Common myeloid progenitor, CD34-positive (primary cell): ENCODE measurements around the gene SSX2IP.
"Not testable (repeated sequence)": the region's sequence is repeated elsewhere in the genome, so short reads cannot be mapped to it uniquely, and the experiment has no call there.

Source experiments
- CTCF ChIA-PET: fragments of 350-600 bp; sonication (Branson Sonifier 250); formaldehyde crosslinking; loops from one replicate; lab custom pipeline; 2021; ENCODE audit warnings: antibody characterized with exemption; lab: Charles Lee
- POLR2A ChIA-PET: fragments of 350-600 bp; sonication (Branson Sonifier 250); formaldehyde crosslinking; loops from one replicate; lab custom pipeline; 2021; ENCODE audit warnings: antibody characterized with exemption; lab: Charles Lee
- DNase-seq, 3 donors: peaks; one replicate each; pipeline versions ENCODE4 v3.0.0 to v3.0.0-alpha.2; 2013
- H3K27ac ChIP-seq, 2 experiments: 1 replicate in 1 of 2; 2 replicates in 1 of 2; pipeline ENCODE4 v1.7.0; 2013; ENCODE audit warnings: inconsistent platforms in 2 of 2, low read length in 2 of 2, mild to moderate bottlenecking in 2 of 2, low read depth in 1 of 2, moderate library complexity in 1 of 2; ENCODE audit not compliant: severe bottlenecking in 2 of 2, insufficient read depth in 1 of 2, poor library complexity in 1 of 2
- H3K27me3 ChIP-seq, 5 experiments: replicated peaks in 2 of 5; 1 replicate in 3 of 5; 2 replicates in 2 of 5; pipeline versions ENCODE4 v1.6.1 to v1.7.0; 2013; ENCODE audit warnings: low read length in 4 of 5, mild to moderate bottlenecking in 2 of 5, moderate library complexity in 2 of 5, inconsistent platforms in 1 of 5; ENCODE audit not compliant: insufficient read depth in 5 of 5, control insufficient read depth in 4 of 5
- H3K36me3 ChIP-seq, 4 experiments: 1 replicate in 2 of 4; 2 replicates in 2 of 4; pipeline versions ENCODE4 v1.6.1 to v1.7.0; 2013; ENCODE audit warnings: low read length in 3 of 4, control low read depth in 1 of 4, mild to moderate bottlenecking in 1 of 4; ENCODE audit not compliant: control insufficient read depth in 4 of 4, insufficient read depth in 4 of 4
- H3K4me1 ChIP-seq, 4 experiments: 1 replicate in 3 of 4; 2 replicates in 1 of 4; pipeline versions ENCODE4 v1.6.1 to v1.7.1; 2013; ENCODE audit warnings: low read length in 3 of 4, mild to moderate bottlenecking in 3 of 4, control low read depth in 1 of 4, inconsistent platforms in 1 of 4, moderate library complexity in 1 of 4; ENCODE audit not compliant: control insufficient read depth in 4 of 4, insufficient read depth in 4 of 4; ENCODE audit errors: control extremely low read depth in 1 of 4
- H3K4me3 ChIP-seq, 7 experiments: 1 replicate in 4 of 7; 2 replicates in 3 of 7; pipeline versions ENCODE4 v1.5.1 to v1.7.0; 2013; ENCODE audit warnings: mild to moderate bottlenecking in 7 of 7, low read length in 6 of 7, moderate library complexity in 6 of 7, inconsistent platforms in 2 of 7, low read depth in 2 of 7, control low read depth in 1 of 7; ENCODE audit not compliant: insufficient read depth in 4 of 7, control insufficient read depth in 1 of 7; ENCODE audit errors: extremely low read depth in 1 of 7
- H3K9me3 ChIP-seq, 5 experiments: 1 replicate in 4 of 5; 2 replicates in 1 of 5; pipeline versions ENCODE4 v1.6.1 to v1.7.1; 2013; ENCODE audit warnings: low read length in 4 of 5, mild to moderate bottlenecking in 2 of 5, inconsistent platforms in 1 of 5, low read depth in 1 of 5, moderate library complexity in 1 of 5; ENCODE audit not compliant: control insufficient read depth in 4 of 5, insufficient read depth in 2 of 5; ENCODE audit errors: control extremely low read depth in 1 of 5
- WGBS: methylation state at CpG from one replicate; pipeline ENCODE4 v1.1.5; 2013; ENCODE audit not compliant: insufficient coverage; 5-methylcytosine and 5-hydroxymethylcytosine counted together

Gene SSX2IP

GRCh38 chr1:84643183-84643582, 47.1 kb downstream of the SSX2IP start:
- no peak overlapping the region for H3K27ac ChIP-seq
- H3K4me1 ChIP-seq: no peaks in the 10 kb centered on the region
- no peak for DNase-seq
- 98% methylated on average over 4 of the region's 6 CpGs for WGBS
- H3K9me3 ChIP-seq: no peaks in the 10 kb centered on the region
- no peaks in the 10 kb centered on the region for H3K27me3 ChIP-seq
- POLR2A ChIA-PET: interaction anchor here (0.6 kb wide), 1 partner anchor 104 kb away, joined by 3 read pairs; no protein-coding TSS in a partner anchor
- no peak overlapping the region for H3K4me3 ChIP-seq
- peaks cover 0 to 7% (median 3%) of the 10 kb centered on the region in 4 experiments for H3K36me3 ChIP-seq
- CTCF ChIA-PET: interaction anchor here (0.8 to 1.2 kb wide), 2 partner anchors 22 to 109 kb away, joined by 3 read pairs; no protein-coding TSS in a partner anchor

- H3K9me3 ChIP-seq: no peaks in the 10 kb centered on the region
- H3K27me3 ChIP-seq: no peaks in the 10 kb centered on the region
- no peak overlapping the region for H3K27ac ChIP-seq
- CTCF ChIA-PET: interaction anchor here (1.2 kb wide), 1 partner anchor 21 kb away, joined by 3 read pairs; no protein-coding TSS in a partner anchor
- H3K36me3 ChIP-seq: peaks cover 0 to 7% (median 3%) of the 10 kb centered on the region in 4 experiments
- no peak overlapping the region for H3K4me3 ChIP-seq
- peak in 1 of 3 donors; percentile 29 for DNase-seq
- no peaks in the 10 kb centered on the region for H3K4me1 ChIP-seq
- POLR2A ChIA-PET: interaction anchor here (0.6 kb wide), 1 partner anchor 105 kb away, joined by 3 read pairs; no protein-coding TSS in a partner anchor
Observed at GRCh38 chr1:84642774-84643173, 47.5 kb downstream of the SSX2IP start.

GRCh38 chr1:84639731-84640130, 50.5 kb downstream of the SSX2IP start:
- H3K36me3 ChIP-seq, POLR2A ChIA-PET, H3K9me3 ChIP-seq, H3K27ac ChIP-seq, H3K4me3 ChIP-seq, H3K27me3 ChIP-seq, CTCF ChIA-PET, H3K4me1 ChIP-seq: not testable (repeated sequence)
- DNase-seq: peak in 1 of 3 donors; percentile 22
- 90% methylated on average over 5 of the region's 6 CpGs for WGBS

- no peaks in the 10 kb centered on the region for H3K4me1 ChIP-seq
- H3K9me3 ChIP-seq: peaks cover 0 to 5% (median 2%) of the 10 kb centered on the region in 5 experiments
- H3K36me3 ChIP-seq: peaks cover 0 to 2% (median 0%) of the 10 kb centered on the region in 4 experiments
- ChIA-PET CTCF (interaction anchor here (1.4 kb wide), 1 partner anchor 10 kb away, joined by 3 read pairs; no protein-coding TSS in a partner anchor), POLR2A (no interaction called here)
- WGBS: 83% methylated on average over 1 of the region's 2 CpGs
- no peak overlapping the region for H3K27ac ChIP-seq
- H3K4me3 ChIP-seq: no peak overlapping the region
- H3K27me3 ChIP-seq: no peaks in the 10 kb centered on the region
- DNase-seq: no peak
Observed at GRCh38 chr1:84635429-84635828, 54.8 kb downstream of the SSX2IP start.

- no peak for DNase-seq
- no peak overlapping the region for H3K27ac ChIP-seq
- H3K9me3 ChIP-seq: peaks cover 0 to 5% (median 2%) of the 10 kb centered on the region in 5 experiments
- no peak overlapping the region for H3K4me3 ChIP-seq
- peaks cover 0 to 2% (median 0%) of the 10 kb centered on the region in 4 experiments for H3K36me3 ChIP-seq
- no peaks in the 10 kb centered on the region for H3K4me1 ChIP-seq
- H3K27me3 ChIP-seq: no peaks in the 10 kb centered on the region
- POLR2A ChIA-PET: no interaction called here
- WGBS: 98% methylated on average over 5 of the region's 5 CpGs
- CTCF ChIA-PET: interaction anchor here (1.2 to 1.4 kb wide), 2 partner anchors 9 kb away, joined by 3 read pairs; no protein-coding TSS in a partner anchor
Observed at GRCh38 chr1:84634536-84635205, 55.6 kb downstream of the SSX2IP start.

GRCh38 chr1:84632673-84633434, 57.4 kb downstream of the SSX2IP start:
- H3K36me3 ChIP-seq: peaks cover 0 to 2% (median 0%) of the 10 kb centered on the region in 4 experiments
- DNase-seq: peak in 2 of 3 donors; percentile 34 to 40
- ChIA-PET CTCF (interaction anchor here (1.0 kb wide), 1 partner anchor 13 kb away, joined by 3 read pairs; no protein-coding TSS in a partner anchor), POLR2A (no interaction called here)
- H3K9me3 ChIP-seq: peaks cover 0 to 5% (median 2%) of the 10 kb centered on the region in 5 experiments
- no peaks in the 10 kb centered on the region for H3K4me1 ChIP-seq
- no peak overlapping the region for H3K4me3 ChIP-seq
- H3K27ac ChIP-seq: no peak overlapping the region
- WGBS: 0% methylated on average over 1 of the region's 2 CpGs
- H3K27me3 ChIP-seq: no peaks in the 10 kb centered on the region
